HG03039 (cell line): ENCODE data around the gene EVX2.

Source experiments
- ATAC-seq: cut with Tn5 transposase; IDR thresholded peaks from one replicate; pipeline ENCODE4 v1.9.1; 2021; ENCODE audit warnings: mild to moderate bottlenecking, moderate library complexity; ENCODE audit not compliant: unreplicated experiment

EVX2 gene

DNA sequence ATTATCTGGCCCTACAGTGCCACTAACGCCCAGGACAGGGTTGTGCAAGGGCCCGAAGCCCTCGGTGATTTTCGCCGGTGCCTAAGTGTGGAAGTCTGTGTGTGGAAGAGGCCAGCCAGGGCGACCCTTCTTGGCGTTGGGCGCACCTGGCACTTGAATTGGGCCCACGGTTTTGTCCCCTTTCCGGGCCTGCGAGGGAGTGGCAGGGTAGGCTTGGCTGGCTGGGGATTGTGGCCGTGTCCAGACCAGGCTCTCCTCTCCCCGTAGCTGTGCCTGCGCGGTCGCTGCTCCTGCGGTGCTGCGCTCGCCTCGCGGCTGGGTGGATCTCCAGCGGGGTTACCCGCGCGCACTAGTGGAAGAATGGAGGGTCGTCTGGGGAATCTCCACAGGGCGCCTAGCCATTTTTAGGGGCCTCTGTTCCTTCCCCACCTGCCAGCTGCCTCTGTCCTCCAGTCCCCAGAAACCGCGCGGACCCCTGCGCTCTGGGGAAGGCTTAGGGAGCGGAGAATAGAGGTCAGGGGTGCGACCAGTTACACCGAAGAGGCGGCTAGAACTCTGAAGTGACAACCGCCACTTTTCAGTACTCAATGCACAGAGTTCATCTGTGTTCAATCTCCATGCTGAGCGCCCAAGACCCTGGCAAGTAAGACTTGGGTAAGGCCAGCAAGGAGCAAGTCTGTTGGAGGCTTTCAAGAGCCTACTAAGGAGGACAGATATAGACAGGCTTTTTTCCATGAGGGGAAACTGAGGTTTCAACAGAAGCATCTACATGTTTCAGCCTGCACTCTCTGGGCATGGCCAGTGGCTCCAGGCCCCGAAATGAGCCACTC, 16.0 kb downstream of the EVX2 start:
- ATAC-seq: no peak

- ATAC-seq: no peak
Measured at GRCh38 chr2:176066645-176067588, 16.8 kb downstream of the EVX2 start.

GRCh38 chr2:176063958-176064357, 19.8 kb downstream of the EVX2 start:
- peak; percentile 62 for ATAC-seq

DNA sequence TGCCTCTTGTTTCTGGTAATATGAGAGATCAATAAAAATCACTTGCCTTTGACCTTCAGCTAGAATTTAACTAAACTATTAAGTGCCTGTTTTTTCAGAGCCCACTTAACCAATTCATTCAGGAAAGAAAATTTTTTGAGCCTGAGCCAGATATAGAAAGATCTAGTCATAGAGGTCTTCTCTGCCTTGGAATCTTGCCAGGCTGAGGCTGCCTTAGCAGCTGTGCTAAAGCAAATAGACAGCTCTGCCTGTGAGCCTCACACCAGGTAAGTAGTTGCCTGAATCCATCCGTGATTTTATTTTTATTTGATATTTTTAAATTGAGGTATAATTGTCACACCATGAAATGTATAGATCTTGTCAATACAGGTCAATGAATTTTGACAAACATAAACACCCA, 27.4 kb downstream of the EVX2 start:
- no peak for ATAC-seq

DNA sequence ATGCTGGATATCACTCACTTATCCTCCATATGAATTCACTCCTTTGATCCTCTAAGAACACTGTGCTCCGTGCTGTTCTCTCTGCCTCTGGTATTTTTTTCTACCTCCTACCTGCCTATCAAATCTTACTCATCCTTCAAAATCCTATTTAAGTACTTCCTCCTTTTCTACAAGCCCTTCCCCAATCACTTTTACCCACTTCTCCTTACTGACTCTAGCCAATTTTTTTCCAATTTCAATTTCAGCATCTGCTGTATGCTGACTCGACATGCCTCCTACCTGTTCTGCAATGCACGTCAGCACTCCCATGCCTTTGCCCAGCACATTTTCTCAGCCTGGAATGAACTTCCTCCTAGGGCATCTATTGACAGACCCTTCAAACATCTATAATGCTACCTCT, 44.4 kb downstream of the EVX2 start:
- ATAC-seq: no peak

DNA sequence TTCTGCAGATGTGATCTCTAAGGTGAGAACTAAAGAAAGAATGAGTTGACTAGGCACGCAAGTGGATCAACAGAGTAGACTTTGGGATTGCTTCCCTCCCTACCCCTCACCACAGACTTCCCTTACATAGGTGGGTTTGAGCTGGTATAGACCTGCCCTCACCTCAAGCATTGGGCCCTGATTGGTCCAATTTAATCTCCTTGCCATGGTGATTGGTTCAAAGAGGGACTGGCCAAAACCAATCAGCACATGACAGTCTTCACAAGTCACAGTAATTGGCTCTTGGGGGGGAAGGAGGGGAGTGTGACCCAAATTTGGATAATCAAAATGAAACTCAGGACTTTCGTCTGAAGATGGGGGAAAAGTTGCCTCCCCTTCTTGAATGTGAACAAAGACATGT, 45.1 kb downstream of the EVX2 start:
- no peak for ATAC-seq

- no peak for ATAC-seq
Measured at GRCh38 chr2:176035013-176035691, 48.6 kb downstream of the EVX2 start.

- no peak for ATAC-seq
Measured at GRCh38 chr2:176027806-176028205, 56.0 kb downstream of the EVX2 start.
